GM21447 (cell line): ENCODE results near the gene RANBP10.

Source experiments
- ATAC-seq: cut with Tn5 transposase; IDR thresholded peaks from one replicate; pipeline ENCODE4 v1.9.1; 2021; ENCODE audit not compliant: unreplicated experiment

The RANBP10 gene

GRCh38 chr16:67749436-67750078, 56.8 kb downstream of the RANBP10 start:
- ATAC-seq: no peak

- no peak for ATAC-seq
Measured at GRCh38 chr16:67748834-67749233, 57.5 kb downstream of the RANBP10 start.

GRCh38 chr16:67746846-67747245, 59.5 kb downstream of the RANBP10 start:
- ATAC-seq: no peak

- ATAC-seq: no peak
Measured at GRCh38 chr16:67741118-67741517, 65.2 kb downstream of the RANBP10 start.

- ATAC-seq: no peak
Measured at GRCh38 chr16:67740391-67740790, 66.0 kb downstream of the RANBP10 start.

- no peak for ATAC-seq
Measured at GRCh38 chr16:67736858-67737257, 69.5 kb downstream of the RANBP10 start.

GRCh38 chr16:67734731-67735201, 71.6 kb downstream of the RANBP10 start:
- ATAC-seq: no peak

GRCh38 chr16:67733734-67734470, 72.5 kb downstream of the RANBP10 start:
- ATAC-seq: no peak

- ATAC-seq: no peak
Measured at GRCh38 chr16:67731753-67732095, 74.6 kb downstream of the RANBP10 start.

- ATAC-seq: no peak
Measured at GRCh38 chr16:67731071-67731752, 75.1 kb downstream of the RANBP10 start.

- no peak for ATAC-seq
Measured at GRCh38 chr16:67730326-67730725, 76.0 kb downstream of the RANBP10 start.

- ATAC-seq: no peak
Measured at GRCh38 chr16:67729636-67730248, 76.6 kb downstream of the RANBP10 start.

- ATAC-seq: no peak
Measured at GRCh38 chr16:67727521-67728485, 78.6 kb downstream of the RANBP10 start.

- ATAC-seq: no peak
Measured at GRCh38 chr16:67726106-67727034, 80.0 kb downstream of the RANBP10 start.

GRCh38 chr16:67723911-67724305, 82.5 kb downstream of the RANBP10 start:
- no peak for ATAC-seq

GRCh38 chr16:67723151-67723910, 83.0 kb downstream of the RANBP10 start:
- no peak for ATAC-seq

GRCh38 chr16:67720236-67720635, 86.1 kb downstream of the RANBP10 start:
- no peak for ATAC-seq

GRCh38 chr16:67719778-67720144, 86.6 kb downstream of the RANBP10 start:
- no peak for ATAC-seq
